GM18505 (cell line): ENCODE data around the gene ITGB6.

ENCODE experiments used
- ATAC-seq: cut with Tn5 transposase; IDR thresholded peaks from one replicate; pipeline ENCODE4 v1.9.1; 2021; ENCODE audit not compliant: unreplicated experiment
- POLR2A ChIP-seq: IDR thresholded peaks from 4 replicates; pipeline ENCODE4 v1.6.1; 2011; ENCODE audit warnings: borderline replicate concordance; ENCODE audit not compliant: insufficient read depth, insufficient read length; ENCODE audit errors: extremely low read depth

The ITGB6 gene

GRCh38 chr2:160227293-160227915 is 27.3 kb upstream of the ITGB6 start:
- no peak for TF ChIP-seq POLR2A
- no peak for ATAC-seq

- ATAC-seq = no peak
- TF ChIP-seq POLR2A = no peak
Observed at GRCh38 chr2:160226367-160226766, 26.3 kb upstream of the ITGB6 start.

GRCh38 chr2:160225722-160226121 is 25.6 kb upstream of the ITGB6 start:
- TF ChIP-seq POLR2A = no peak
- ATAC-seq = no peak

- no peak for TF ChIP-seq POLR2A
- peak; percentile 9 for ATAC-seq
Observed at GRCh38 chr2:160224507-160224906, 24.4 kb upstream of the ITGB6 start.

GRCh38 chr2:160224060-160224459 is 24.0 kb upstream of the ITGB6 start:
- peak; percentile 95 for ATAC-seq

GRCh38 chr2:160223560-160223959 is 23.5 kb upstream of the ITGB6 start:
- ATAC-seq = no peak

More at GRCh38 chr2:160224060-160224459, 24.0 kb upstream of the ITGB6 start:
- no peak for TF ChIP-seq POLR2A

GRCh38 chr2:160222546-160223283 is 22.6 kb upstream of the ITGB6 start:
- no peak for ATAC-seq
- TF ChIP-seq POLR2A = no peak

More at GRCh38 chr2:160223560-160223959, 23.5 kb upstream of the ITGB6 start:
- no peak for TF ChIP-seq POLR2A

GRCh38 chr2:160221391-160222276 is 21.6 kb upstream of the ITGB6 start:
- TF ChIP-seq POLR2A = no peak
- ATAC-seq = no peak

GRCh38 chr2:160220545-160221009 is 20.5 kb upstream of the ITGB6 start:
- TF ChIP-seq POLR2A = no peak
- ATAC-seq = no peak

GRCh38 chr2:160220026-160220425 is 20.0 kb upstream of the ITGB6 start:
- TF ChIP-seq POLR2A = no peak
- no peak for ATAC-seq

GRCh38 chr2:160214461-160215445 is 14.7 kb upstream of the ITGB6 start:
- no peak for TF ChIP-seq POLR2A
- ATAC-seq = no peak

GRCh38 chr2:160213511-160213910 is 13.4 kb upstream of the ITGB6 start:
- no peak for ATAC-seq
- TF ChIP-seq POLR2A = no peak
